GM12874 (cell line): ENCODE data around the gene WDR89.

Source experiments
- TF ChIP-seq, protein P1 (sequence below): IDR thresholded peaks from 2 replicates; pipeline ENCODE4 v1.5.1; 2011; ENCODE audit warnings: low read depth, mild to moderate bottlenecking, control low read depth, low read length, moderate library complexity; ENCODE audit not compliant: insufficient read depth

Gene WDR89

DNA sequence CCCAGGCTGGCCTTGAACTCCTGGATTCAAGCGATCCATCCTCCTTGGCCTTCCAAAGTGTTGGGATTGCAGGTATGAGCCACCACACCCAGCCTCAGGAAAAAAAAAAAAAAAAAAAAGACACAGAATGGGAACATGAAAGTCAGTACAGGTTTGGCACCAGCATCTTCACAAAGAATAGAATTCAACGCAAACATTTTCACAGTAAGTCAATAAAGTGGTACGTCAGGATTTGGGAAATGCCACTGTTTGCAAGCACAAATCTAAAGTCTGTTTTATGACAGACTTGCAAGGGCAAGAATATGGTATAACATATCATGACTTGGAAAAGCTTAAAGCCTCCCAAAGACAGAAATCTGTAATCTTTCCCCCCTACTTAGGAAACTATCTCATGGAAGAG, 34.9 kb upstream of the WDR89 start:
- TF ChIP-seq, protein P1, sequence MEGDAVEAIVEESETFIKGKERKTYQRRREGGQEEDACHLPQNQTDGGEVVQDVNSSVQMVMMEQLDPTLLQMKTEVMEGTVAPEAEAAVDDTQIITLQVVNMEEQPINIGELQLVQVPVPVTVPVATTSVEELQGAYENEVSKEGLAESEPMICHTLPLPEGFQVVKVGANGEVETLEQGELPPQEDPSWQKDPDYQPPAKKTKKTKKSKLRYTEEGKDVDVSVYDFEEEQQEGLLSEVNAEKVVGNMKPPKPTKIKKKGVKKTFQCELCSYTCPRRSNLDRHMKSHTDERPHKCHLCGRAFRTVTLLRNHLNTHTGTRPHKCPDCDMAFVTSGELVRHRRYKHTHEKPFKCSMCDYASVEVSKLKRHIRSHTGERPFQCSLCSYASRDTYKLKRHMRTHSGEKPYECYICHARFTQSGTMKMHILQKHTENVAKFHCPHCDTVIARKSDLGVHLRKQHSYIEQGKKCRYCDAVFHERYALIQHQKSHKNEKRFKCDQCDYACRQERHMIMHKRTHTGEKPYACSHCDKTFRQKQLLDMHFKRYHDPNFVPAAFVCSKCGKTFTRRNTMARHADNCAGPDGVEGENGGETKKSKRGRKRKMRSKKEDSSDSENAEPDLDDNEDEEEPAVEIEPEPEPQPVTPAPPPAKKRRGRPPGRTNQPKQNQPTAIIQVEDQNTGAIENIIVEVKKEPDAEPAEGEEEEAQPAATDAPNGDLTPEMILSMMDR = no peak

DNA sequence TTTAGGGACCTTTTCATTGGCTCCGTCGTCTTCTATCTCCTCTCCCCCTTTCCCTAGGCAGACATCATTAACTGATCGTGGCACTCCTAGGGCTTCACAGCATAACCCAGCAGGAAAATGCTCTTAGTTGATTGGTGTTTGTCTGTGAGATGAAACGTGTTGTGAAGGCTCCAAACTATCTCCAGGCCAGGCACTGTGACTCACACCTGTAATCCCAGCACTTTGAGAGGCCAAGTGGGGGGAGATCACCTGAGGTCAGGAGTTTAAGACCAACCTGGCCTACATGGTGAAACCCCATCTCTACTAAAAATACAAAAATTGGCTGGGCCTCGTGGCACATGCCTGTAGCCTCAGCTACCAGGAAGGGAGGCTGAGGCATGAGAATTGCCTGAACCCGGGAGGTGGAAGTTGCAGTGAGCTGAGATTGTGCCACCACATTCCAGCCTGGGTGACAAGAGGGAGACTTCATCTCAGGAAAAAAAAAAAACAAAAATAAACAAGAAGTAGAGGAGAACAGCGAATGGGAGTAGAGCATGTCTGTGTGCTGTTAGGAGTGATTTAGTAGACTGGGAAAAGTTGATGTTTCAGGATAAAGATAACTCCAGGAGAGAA, 32.3 kb upstream of the WDR89 start:
- TF ChIP-seq, protein P1 = no peak

DNA sequence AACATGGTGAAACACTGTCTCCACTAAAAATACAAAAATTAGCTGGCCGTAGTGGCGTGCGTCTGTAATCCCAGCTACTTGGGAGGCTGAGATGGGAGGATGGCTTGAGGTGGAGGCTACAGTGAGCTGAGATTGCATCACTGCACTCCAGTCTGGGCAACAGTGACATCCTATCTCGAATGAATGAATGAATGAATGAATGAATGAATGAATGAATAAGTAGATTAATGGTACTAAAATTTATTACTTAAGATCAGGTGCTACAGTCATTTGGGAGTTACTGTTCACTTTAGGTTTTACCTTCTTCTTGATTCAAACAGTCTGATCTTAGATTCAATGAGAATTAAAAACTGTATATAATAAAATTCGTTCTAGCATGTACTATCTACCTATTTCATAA, 31.6 kb upstream of the WDR89 start:
- TF ChIP-seq, protein P1 = no peak

DNA sequence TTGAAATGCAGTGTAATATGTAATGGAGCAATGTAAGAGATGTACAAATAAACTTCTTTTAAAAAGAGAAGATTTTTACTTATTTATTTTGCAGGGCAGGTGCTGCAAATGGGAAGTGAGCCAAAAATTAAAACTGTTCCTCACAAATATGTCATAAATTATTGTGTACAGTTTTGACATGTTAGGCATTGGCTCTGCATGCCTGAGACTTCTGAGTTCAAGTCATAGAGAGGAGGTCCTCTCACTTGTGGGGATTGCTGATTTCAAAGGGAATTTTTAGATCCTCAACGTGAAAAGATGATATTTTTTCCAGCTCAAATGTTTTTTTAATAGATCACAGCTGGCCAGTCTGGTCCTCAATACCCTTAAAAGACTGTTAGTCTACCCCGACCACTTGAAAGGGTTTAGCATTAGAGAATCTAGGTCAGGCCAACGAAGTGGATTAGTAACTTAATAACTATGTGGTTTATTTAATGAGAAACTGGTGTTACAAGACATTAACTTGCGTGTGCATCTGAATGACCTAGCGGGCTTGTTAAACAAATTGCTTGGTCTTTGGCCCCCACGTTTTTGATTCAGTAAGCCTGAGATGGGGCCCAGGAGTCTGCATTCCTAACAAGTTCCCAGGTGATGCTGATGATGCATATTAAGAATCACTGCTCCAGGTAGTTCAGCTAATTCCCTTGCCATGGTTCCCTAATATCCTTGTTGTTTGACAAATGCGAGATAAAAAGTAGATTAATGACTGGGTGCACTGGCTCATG, 30.9 kb upstream of the WDR89 start:
- TF ChIP-seq, protein P1 = no peak

DNA sequence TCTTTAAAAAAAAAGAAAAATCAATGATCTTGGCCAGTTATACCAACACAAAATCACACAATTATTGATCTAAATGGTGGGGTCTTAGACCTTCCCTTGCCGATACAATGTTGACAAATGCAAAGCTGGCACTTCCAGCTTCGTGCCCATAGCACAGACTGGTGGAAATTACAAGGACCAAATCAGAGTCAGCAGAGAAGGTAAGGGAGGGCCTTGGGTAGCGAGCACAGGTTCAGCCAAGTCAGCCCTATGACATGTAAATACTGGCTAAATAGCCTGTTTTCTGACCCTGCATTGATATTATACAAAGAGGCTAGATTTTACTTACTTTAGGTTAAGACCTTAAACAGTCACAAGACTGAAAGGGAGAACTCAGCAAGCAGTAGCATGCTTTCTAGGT, 30.3 kb upstream of the WDR89 start:
- TF ChIP-seq, protein P1 = no peak

DNA sequence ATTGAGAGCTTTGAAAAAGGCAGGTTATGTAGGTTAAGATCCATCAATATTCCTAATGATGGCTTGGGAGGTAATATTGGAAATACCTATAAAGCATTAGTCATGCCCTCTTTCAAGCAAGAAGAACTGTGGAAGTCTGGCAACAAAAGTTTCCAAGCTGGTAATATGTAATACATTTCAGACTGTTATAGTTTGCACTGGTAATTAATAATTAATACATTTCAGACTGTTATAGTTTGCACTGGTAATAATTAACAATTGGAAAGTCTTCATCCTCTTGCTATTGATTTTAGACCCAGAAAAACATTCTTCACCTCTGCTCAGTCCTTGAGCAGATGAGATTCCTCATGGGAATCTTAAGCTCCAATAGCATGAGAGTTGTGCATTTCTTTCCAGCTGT, 29.0 kb upstream of the WDR89 start:
- TF ChIP-seq, protein P1 = no peak

DNA sequence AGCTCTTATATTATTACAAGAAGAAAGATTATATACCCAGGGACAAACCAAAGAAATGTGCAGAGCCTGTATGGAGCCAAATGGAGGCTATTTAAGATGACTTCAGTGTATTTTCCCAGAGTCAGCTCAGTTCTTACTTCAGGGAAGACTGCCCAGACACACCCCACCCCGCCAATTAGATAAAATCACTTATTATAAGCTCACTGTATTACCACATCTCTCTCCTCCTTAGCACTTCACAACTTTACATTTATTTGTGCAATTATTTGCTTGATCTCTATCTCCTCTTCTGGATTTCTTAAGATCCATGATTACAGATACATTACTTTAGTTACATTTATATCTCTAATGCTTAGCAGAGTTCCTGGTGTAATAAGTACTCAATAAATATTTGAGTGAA, 24.7 kb upstream of the WDR89 start:
- TF ChIP-seq, protein P1 = no peak
